ENCODE results near the gene CCDC91. TPM values are rescaled to one million over a fixed set of nuclear protein-coding genes. Genes with fewer than 3 reads are reported as not detected.

CCDC91 gene
- total RNA-seq, 1 donor from 2014 or later = 51.3 TPM

GRCh38 chr12:28269851-28270250 lies 79.6 kb downstream of the CCDC91 start:
- H3K36me3 Mint-ChIP-seq (ENCODE audit: insufficient read depth) = peaks cover 44% of the 10 kb centered on the region
- no peaks in the 10 kb centered on the region for H3K27me3 Mint-ChIP-seq
- DNase-seq (ENCODE audit: low spot score, unreplicated experiment) = no peak
- no peaks in the 10 kb centered on the region for H3K4me1 Mint-ChIP-seq (ENCODE audit: low read depth)
- TF ChIP-seq CTCF (IDR thresholded peaks at IDR 0.05; ENCODE audit: unreplicated experiment) = no peak
- peaks cover 40% of the 10 kb centered on the region for H3K9me3 Mint-ChIP-seq (ENCODE audit: low read depth)
- no peak overlapping the region for H3K27ac Mint-ChIP-seq
- no peak overlapping the region for H3K4me3 Mint-ChIP-seq (ENCODE audit: low read depth)

GRCh38 chr12:28278499-28278898 lies 88.2 kb downstream of the CCDC91 start:
- Mint-ChIP-seq H3K27ac (no peak overlapping the region), H3K27me3 (no peaks in the 10 kb centered on the region), H3K4me1 (ENCODE audit: low read depth) (no peaks in the 10 kb centered on the region), H3K4me3 (ENCODE audit: low read depth) (no peak overlapping the region), H3K36me3 (ENCODE audit: insufficient read depth) (peaks cover 24% of the 10 kb centered on the region), H3K9me3 (ENCODE audit: low read depth) (peaks cover 25% of the 10 kb centered on the region)
- TF ChIP-seq CTCF (IDR thresholded peaks at IDR 0.05; ENCODE audit: unreplicated experiment) = no peak
- no peak for DNase-seq (ENCODE audit: low spot score, unreplicated experiment)

GRCh38 chr12:28278960-28279359 lies 88.7 kb downstream of the CCDC91 start:
- Mint-ChIP-seq H3K36me3 (ENCODE audit: insufficient read depth) (peaks cover 26% of the 10 kb centered on the region), H3K9me3 (ENCODE audit: low read depth) (peaks cover 26% of the 10 kb centered on the region), H3K27me3 (no peaks in the 10 kb centered on the region), H3K4me3 (ENCODE audit: low read depth) (no peak overlapping the region), H3K4me1 (ENCODE audit: low read depth) (no peaks in the 10 kb centered on the region), H3K27ac (no peak overlapping the region)
- DNase-seq (ENCODE audit: low spot score, unreplicated experiment) = no peak
- no peak for TF ChIP-seq CTCF (IDR thresholded peaks at IDR 0.05; ENCODE audit: unreplicated experiment)

GRCh38 chr12:28286352-28286751 lies 96.1 kb downstream of the CCDC91 start:
- no peak for DNase-seq (ENCODE audit: low spot score, unreplicated experiment)
- Mint-ChIP-seq H3K9me3 (ENCODE audit: low read depth) (peaks cover 53% of the 10 kb centered on the region), H3K4me1 (ENCODE audit: low read depth) (no peaks in the 10 kb centered on the region), H3K27me3 (no peaks in the 10 kb centered on the region), H3K4me3 (ENCODE audit: low read depth) (no peak overlapping the region), H3K36me3 (ENCODE audit: insufficient read depth) (peaks cover 51% of the 10 kb centered on the region), H3K27ac (no peak overlapping the region)
- TF ChIP-seq CTCF (IDR thresholded peaks at IDR 0.05; ENCODE audit: unreplicated experiment) = no peak

GRCh38 chr12:28290262-28290661 lies 100.0 kb downstream of the CCDC91 start:
- H3K9me3 Mint-ChIP-seq (ENCODE audit: low read depth) = peaks cover 30% of the 10 kb centered on the region
- peaks cover 33% of the 10 kb centered on the region for H3K36me3 Mint-ChIP-seq (ENCODE audit: insufficient read depth)
- no peak overlapping the region for H3K27ac Mint-ChIP-seq
- H3K27me3 Mint-ChIP-seq = no peaks in the 10 kb centered on the region
- H3K4me1 Mint-ChIP-seq (ENCODE audit: low read depth) = no peaks in the 10 kb centered on the region
- DNase-seq (ENCODE audit: low spot score, unreplicated experiment) = no peak
- H3K4me3 Mint-ChIP-seq (ENCODE audit: low read depth) = no peak overlapping the region
- no peak for TF ChIP-seq CTCF (IDR thresholded peaks at IDR 0.05; ENCODE audit: unreplicated experiment)

Measured in progenitor cell of endocrine pancreas (in vitro differentiated cells).